ENCODE measurements around the gene MRPL1. TPM values are rescaled to one million over a fixed set of nuclear protein-coding genes. Genes with fewer than 3 reads are reported as not detected.
A peak's percentile ranks its signal among the peaks of the same experiment; 100 is the strongest.

Gene MRPL1
- 72.7 and 75.0 TPM in 2 replicates for total RNA-seq

GRCh38 chr4:77862478-77863216 is at the start of gene MRPL1:
TSS of gene MRPL1 (plus strand) at chr4:77862830. CDS start at chr4:77862849, 19 bp downstream.
- Mint-ChIP-seq H3K9me3 (no peaks in the 10 kb centered on the region), H3K4me1 (ENCODE audit: low read depth) (peaks cover 48% of the 10 kb centered on the region), H3K4me3 (peak within 1 kb of the TSS; percentile 90), H3K36me3 (ENCODE audit: low read depth) (peaks cover 13% of the 10 kb centered on the region), H3K27me3 (ENCODE audit: insufficient read depth) (no peaks in the 10 kb centered on the region), H3K27ac (peak within 1 kb of the TSS; percentile 94)
- intact Hi-C loops (cut with micrococcal nuclease): loop anchor here (1.0 to 10.0 kb wide), 11 partner anchors 17 to 1805 kb away; partner anchors contain the start of genes CCNG2 and STBD1
- peak; percentile 84 for DNase-seq (ENCODE audit: low spot score)

- Mint-ChIP-seq H3K4me3 (peak overlapping the region; percentile 1), H3K27ac (peak overlapping the region; percentile 16), H3K9me3 (no peaks in the 10 kb centered on the region), H3K36me3 (ENCODE audit: low read depth) (peaks cover 28% of the 10 kb centered on the region), H3K4me1 (ENCODE audit: low read depth) (peaks cover 64% of the 10 kb centered on the region), H3K27me3 (ENCODE audit: insufficient read depth) (peaks cover 5% of the 10 kb centered on the region)
- DNase-seq (ENCODE audit: low spot score): no peak
- intact Hi-C loops (cut with micrococcal nuclease): loop anchor here (5.0 kb wide), 2 partner anchors 33 to 962 kb away; partner anchors contain the start of gene BMP2K
Measured at GRCh38 chr4:77815636-77816035, 47.0 kb upstream of the MRPL1 start.

- peaks cover 22% of the 10 kb centered on the region for H3K36me3 Mint-ChIP-seq (ENCODE audit: low read depth)
- DNase-seq (ENCODE audit: low spot score): no peak
- intact Hi-C loops (cut with micrococcal nuclease): loop anchor here (5.0 kb wide), 2 partner anchors 34 to 961 kb away; partner anchors contain the start of gene BMP2K
- no peaks in the 10 kb centered on the region for H3K9me3 Mint-ChIP-seq
- H3K4me3 Mint-ChIP-seq: peak overlapping the region; percentile 63
- H3K27ac Mint-ChIP-seq: no peak overlapping the region
- H3K4me1 Mint-ChIP-seq (ENCODE audit: low read depth): peaks cover 64% of the 10 kb centered on the region
- peaks cover 5% of the 10 kb centered on the region for H3K27me3 Mint-ChIP-seq (ENCODE audit: insufficient read depth)
Measured at GRCh38 chr4:77816546-77816945, 46.1 kb upstream of the MRPL1 start.

GRCh38 chr4:77817304-77818072 is 45.1 kb upstream of the MRPL1 start:
- peaks cover 5% of the 10 kb centered on the region for H3K27me3 Mint-ChIP-seq (ENCODE audit: insufficient read depth)
- no peak for DNase-seq (ENCODE audit: low spot score)
- intact Hi-C loops (cut with micrococcal nuclease): loop anchor here (1.0 to 5.0 kb wide), 4 partner anchors 9 to 960 kb away; partner anchors contain the start of gene BMP2K
- peaks cover 22% of the 10 kb centered on the region for H3K36me3 Mint-ChIP-seq (ENCODE audit: low read depth)
- H3K27ac Mint-ChIP-seq: peak overlapping the region; percentile 92
- H3K4me3 Mint-ChIP-seq: peak overlapping the region; percentile 94
- no peaks in the 10 kb centered on the region for H3K9me3 Mint-ChIP-seq
- peaks cover 70% of the 10 kb centered on the region for H3K4me1 Mint-ChIP-seq (ENCODE audit: low read depth)

- Mint-ChIP-seq H3K9me3 (no peaks in the 10 kb centered on the region), H3K27ac (peak overlapping the region; percentile 92), H3K27me3 (ENCODE audit: insufficient read depth) (peaks cover 5% of the 10 kb centered on the region), H3K4me1 (ENCODE audit: low read depth) (peaks cover 66% of the 10 kb centered on the region), H3K36me3 (ENCODE audit: low read depth) (peaks cover 22% of the 10 kb centered on the region), H3K4me3 (peak overlapping the region; percentile 94)
- DNase-seq (ENCODE audit: low spot score): peak; percentile 39
- intact Hi-C loops (cut with micrococcal nuclease): loop anchor here (1.0 to 5.0 kb wide), 3 partner anchors 36 to 959 kb away; partner anchors contain the start of gene BMP2K
Measured at GRCh38 chr4:77818073-77818601, 44.5 kb upstream of the MRPL1 start.

GRCh38 chr4:77818602-77819403 is 43.8 kb upstream of the MRPL1 start, which contains the start of gene CNOT6L:
TSS of gene CNOT6L (minus strand) at chr4:77819368. CDS start at chr4:77819308, 60 bp downstream.
- H3K4me3 Mint-ChIP-seq: peak within 1 kb of the TSS; percentile 100
- H3K36me3 Mint-ChIP-seq (ENCODE audit: low read depth): peaks cover 19% of the 10 kb centered on the region
- no peaks in the 10 kb centered on the region for H3K9me3 Mint-ChIP-seq
- DNase-seq (ENCODE audit: low spot score): peak; percentile 34
- intact Hi-C loops (cut with micrococcal nuclease): loop anchor here (1.0 to 5.0 kb wide), 3 partner anchors 37 to 958 kb away; partner anchors contain the start of gene BMP2K
- peaks cover 5% of the 10 kb centered on the region for H3K27me3 Mint-ChIP-seq (ENCODE audit: insufficient read depth)
- peak within 1 kb of the TSS; percentile 100 for H3K27ac Mint-ChIP-seq
- peaks cover 59% of the 10 kb centered on the region for H3K4me1 Mint-ChIP-seq (ENCODE audit: low read depth)

- Mint-ChIP-seq H3K4me1 (ENCODE audit: low read depth) (peaks cover 53% of the 10 kb centered on the region), H3K9me3 (no peaks in the 10 kb centered on the region), H3K27me3 (ENCODE audit: insufficient read depth) (peaks cover 5% of the 10 kb centered on the region), H3K4me3 (peak overlapping the region; percentile 100), H3K27ac (peak overlapping the region; percentile 100), H3K36me3 (ENCODE audit: low read depth) (peaks cover 18% of the 10 kb centered on the region)
- intact Hi-C loops (cut with micrococcal nuclease): loop anchor here (5.0 kb wide), 2 partner anchors 37 to 958 kb away; partner anchors contain the start of gene BMP2K
- peak; percentile 76 for DNase-seq (ENCODE audit: low spot score)
Measured at GRCh38 chr4:77819404-77819842, 43.2 kb upstream of the MRPL1 start.

- peak; percentile 92 for DNase-seq (ENCODE audit: low spot score)
- Mint-ChIP-seq H3K4me1 (ENCODE audit: low read depth) (peaks cover 47% of the 10 kb centered on the region), H3K27ac (peak overlapping the region; percentile 99), H3K36me3 (ENCODE audit: low read depth) (peaks cover 14% of the 10 kb centered on the region), H3K27me3 (ENCODE audit: insufficient read depth) (peaks cover 5% of the 10 kb centered on the region), H3K9me3 (no peaks in the 10 kb centered on the region), H3K4me3 (peak overlapping the region; percentile 91)
- intact Hi-C loops (cut with micrococcal nuclease): loop anchor here (1.0 to 10.0 kb wide), 10 partner anchors 19 to 1825 kb away; partner anchors contain the start of genes BMP2K, CCNG2, MRPL1 and SDAD1
Measured at GRCh38 chr4:77819843-77820648, 42.6 kb upstream of the MRPL1 start.

GRCh38 chr4:77820649-77821561 is 41.7 kb upstream of the MRPL1 start:
- Mint-ChIP-seq H3K36me3 (ENCODE audit: low read depth) (peaks cover 9% of the 10 kb centered on the region), H3K27ac (peak overlapping the region; percentile 99), H3K4me1 (ENCODE audit: low read depth) (peaks cover 38% of the 10 kb centered on the region), H3K27me3 (ENCODE audit: insufficient read depth) (peaks cover 5% of the 10 kb centered on the region), H3K9me3 (no peaks in the 10 kb centered on the region), H3K4me3 (peak overlapping the region; percentile 91)
- intact Hi-C loops (cut with micrococcal nuclease): loop anchor here (1.0 to 10.0 kb wide), 9 partner anchors 20 to 1826 kb away; partner anchors contain the start of genes CCNG2, MRPL1 and SDAD1
- DNase-seq (ENCODE audit: low spot score): no peak

- Mint-ChIP-seq H3K36me3 (ENCODE audit: low read depth) (peaks cover 9% of the 10 kb centered on the region), H3K27ac (peak overlapping the region; percentile 99), H3K4me3 (peak overlapping the region; percentile 91), H3K27me3 (ENCODE audit: insufficient read depth) (peaks cover 5% of the 10 kb centered on the region), H3K4me1 (ENCODE audit: low read depth) (peaks cover 34% of the 10 kb centered on the region), H3K9me3 (no peaks in the 10 kb centered on the region)
- DNase-seq (ENCODE audit: low spot score): peak; percentile 14
- intact Hi-C loops (cut with micrococcal nuclease): loop anchor here (1.0 to 10.0 kb wide), 5 partner anchors 32 to 1827 kb away; partner anchors contain the start of genes CCNG2 and SDAD1
Measured at GRCh38 chr4:77821775-77822174, 40.9 kb upstream of the MRPL1 start.

Data from activated T-helper 1 cell treated with anti-CD3 and anti-CD28 coated beads, Interleukin-12 subunit alpha, Interleukin-12 subunit beta, Interleukin-2, Interleukin-4 antibody, amounts not matched to agents 30 ng/mL and 10 ng/mL and 1 ng/mL, durations not matched to agents 14 hours and 24 hours and 36 hours (primary cell).